ENCODE measurements around the gene TRIM67. TPM values are rescaled to one million over a fixed set of nuclear protein-coding genes. Genes with fewer than 3 reads are reported as not detected.

The TRIM67 gene
- polyA plus RNA-seq, 2 of the 4 experiments (the other 2 are of a cell fraction), result 0.23 to 0.35 TPM

- no peak overlapping the region for H3K27ac ChIP-seq
- peaks cover 79% of the 10 kb centered on the region for H3K9me3 ChIP-seq
- no peak for DNase-seq (ENCODE audit: low read depth in 1 of 2, low spot score in 1 of 2)
- ChIA-PET CTCF (interaction anchor here (0.7 to 1.6 kb wide), 4 partner anchors 13 to 21 kb away, joined by 3 to 4 read pairs (median 3); no protein-coding TSS in a partner anchor), POLR2A (no interaction called here)
- 94% methylated on average over 4 of the region's 4 CpGs for WGBS (ENCODE audit: missing lambda C conversion rate)
- no peaks in the 10 kb centered on the region for H3K4me1 ChIP-seq
- no peak overlapping the region for H3K4me3 ChIP-seq
- H3K4me2 ChIP-seq, result no peak overlapping the region
- FAIRE-seq, result no peak
- no peak for ATAC-seq
- TF ChIP-seq CBX8 (IDR thresholded peaks at IDR 0.05) (no peak), RARB (CRISPR knock-in tag; IDR thresholded peaks at IDR 0.05) (no peak), HOXB13 (CRISPR knock-in tag; IDR thresholded peaks at IDR 0.05; ENCODE audit: low read depth) (no peak), JUN (IDR thresholded peaks at IDR 0.05) (no peak), HMGXB4 (CRISPR knock-in tag; IDR thresholded peaks at IDR 0.05; ENCODE audit: borderline replicate concordance) (no peak), CTCF (IDR thresholded peaks at IDR 0.05) (no peak), BHLHE40 (IDR thresholded peaks at IDR 0.05; ENCODE audit: low read depth, low read length) (no peak)
These were observed 98.5 kb downstream of the TRIM67 start for GRCh38 chr1:231260351-231260750.

DNA sequence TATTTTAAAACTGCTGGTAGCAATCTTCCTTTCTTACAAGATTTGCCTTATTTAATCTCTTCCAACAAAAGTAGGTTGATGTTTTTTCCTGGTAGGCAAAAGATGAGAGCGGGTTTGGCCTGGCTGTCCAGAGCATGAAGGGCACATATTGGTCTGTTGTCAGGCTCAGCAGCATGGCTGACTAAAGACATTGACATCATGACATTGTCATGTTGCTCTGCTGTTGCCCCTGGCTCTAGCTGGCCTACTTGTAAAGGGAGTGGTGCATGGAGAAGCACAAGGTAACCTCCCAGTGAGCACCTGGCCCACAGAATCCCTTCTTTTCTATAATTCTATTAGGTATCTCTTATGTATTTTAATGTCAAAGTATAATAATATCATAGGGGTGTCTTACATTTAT, 102.8 kb downstream of the TRIM67 start:
- ChIA-PET POLR2A (no interaction called here), CTCF (interaction anchor here (0.5 to 0.6 kb wide), 2 partner anchors 57 to 91 kb away, joined by 3 read pairs; no protein-coding TSS in a partner anchor)
- WGBS (ENCODE audit: missing lambda C conversion rate), result 91% methylated on average over 1 of the region's 1 CpG
- H3K4me2 ChIP-seq, result no peak overlapping the region
- no peaks in the 10 kb centered on the region for H3K4me1 ChIP-seq
- no peak overlapping the region for H3K4me3 ChIP-seq
- H3K9me3 ChIP-seq, result peaks cover 40% of the 10 kb centered on the region
- DNase-seq (ENCODE audit: low read depth in 1 of 2, low spot score in 1 of 2) (no peak), FAIRE-seq (no peak), ATAC-seq (no peak)
- TF ChIP-seq FOSB (CRISPR knock-in tag; IDR thresholded peaks at IDR 0.05), result no peak
- no peak overlapping the region for H3K27ac ChIP-seq

DNA sequence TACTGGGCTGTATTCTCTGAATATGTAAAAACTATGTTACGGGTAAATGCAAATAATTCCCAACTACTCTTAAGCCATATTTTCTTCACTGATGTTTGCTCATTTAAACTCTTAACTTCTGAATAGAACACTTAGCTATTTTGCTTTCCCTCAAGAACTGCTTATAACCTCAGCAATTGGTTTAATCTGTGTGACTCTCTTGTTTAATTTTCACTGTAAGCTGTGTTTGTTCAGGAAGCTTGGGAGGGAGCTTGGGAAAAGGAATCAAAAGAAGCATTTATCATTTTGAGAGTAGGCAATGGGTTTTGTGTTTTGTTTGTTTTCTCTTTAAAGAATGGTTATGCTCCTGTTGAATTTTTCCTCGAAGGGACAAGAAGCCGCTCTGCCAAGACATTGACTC, 103.5 kb downstream of the TRIM67 start:
- ChIA-PET CTCF (interaction anchor here (0.5 to 0.6 kb wide), 2 partner anchors 56 to 92 kb away, joined by 3 read pairs; no protein-coding TSS in a partner anchor), POLR2A (no interaction called here)
- no peak overlapping the region for H3K27ac ChIP-seq
- TF ChIP-seq JUNB (IDR thresholded peaks at IDR 0.05) (no peak), JUN (IDR thresholded peaks at IDR 0.05) (no peak)
- DNase-seq (ENCODE audit: low read depth in 1 of 2, low spot score in 1 of 2) (no peak), ATAC-seq (no peak), FAIRE-seq (no peak)
- 96% methylated on average over 3 of the region's 3 CpGs for WGBS (ENCODE audit: missing lambda C conversion rate)
- H3K9me3 ChIP-seq, result peaks cover 32% of the 10 kb centered on the region
- no peak overlapping the region for H3K4me3 ChIP-seq
- H3K4me1 ChIP-seq, result no peaks in the 10 kb centered on the region
- H3K4me2 ChIP-seq, result no peak overlapping the region

DNA sequence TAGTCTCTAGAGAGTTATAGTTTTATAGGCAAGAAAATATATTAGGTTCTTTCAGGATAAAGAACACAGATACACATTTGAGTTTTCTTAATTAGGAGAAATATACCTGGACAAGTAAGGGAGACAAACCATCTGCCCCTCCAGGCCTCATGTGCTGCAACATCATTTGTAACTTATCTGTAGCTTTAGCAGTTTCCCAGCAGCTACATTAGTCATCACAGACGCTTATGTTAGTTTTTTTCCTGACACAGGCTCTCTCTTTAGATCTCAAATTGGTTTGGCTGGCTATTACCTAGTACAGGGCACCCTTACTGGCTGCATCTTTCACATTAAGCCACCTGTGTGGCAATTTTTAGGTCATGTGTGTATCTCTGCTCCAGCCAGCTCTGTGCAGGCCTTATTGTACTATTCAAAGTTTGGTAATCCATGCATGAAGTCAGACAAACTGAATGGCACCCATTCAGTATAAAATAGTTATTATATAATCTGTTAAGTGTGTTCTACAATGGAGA, 105.0 kb downstream of the TRIM67 start:
- Histone ChIP-seq H3K4me1 (no peaks in the 10 kb centered on the region), H3K4me3 (no peak overlapping the region), H3K27ac (no peak overlapping the region), H3K9me3 (peaks cover 18% of the 10 kb centered on the region; the same call in 1 of the 3 replicates), H3K4me2 (no peak overlapping the region)
- POLR2A ChIA-PET, result interaction anchor here (0.6 kb wide), 1 partner anchor 759 kb away, joined by 3 read pairs; no protein-coding TSS in a partner anchor
- no peak for DNase-seq (ENCODE audit: low read depth in 1 of 2, low spot score in 1 of 2)
- WGBS (ENCODE audit: missing lambda C conversion rate), result 0% methylated on average over 1 of the region's 1 CpG
- FAIRE-seq, result no peak
- no peak for ATAC-seq
- CTCF ChIA-PET, result interaction anchor here (0.6 kb wide), 1 partner anchor 242 kb away, joined by 5 read pairs; no protein-coding TSS in a partner anchor
- no peak for TF ChIP-seq CBX8 (IDR thresholded peaks at IDR 0.05)
- TF ChIP-seq FOXS1 (CRISPR knock-in tag; IDR thresholded peaks at IDR 0.05), result no peak
- TF ChIP-seq, protein P1, sequence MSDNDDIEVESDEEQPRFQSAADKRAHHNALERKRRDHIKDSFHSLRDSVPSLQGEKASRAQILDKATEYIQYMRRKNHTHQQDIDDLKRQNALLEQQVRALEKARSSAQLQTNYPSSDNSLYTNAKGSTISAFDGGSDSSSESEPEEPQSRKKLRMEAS (IDR thresholded peaks at IDR 0.05), result no peak
- TF ChIP-seq KDM5A (IDR thresholded peaks at IDR 0.05), result no peak
- no peak for TF ChIP-seq BCL3 (IDR thresholded peaks at IDR 0.05)
- TF ChIP-seq FOSL2 (IDR thresholded peaks at IDR 0.05), result no peak
- no peak for TF ChIP-seq FOSL2 (CRISPR knock-in tag; IDR thresholded peaks at IDR 0.05)
- TF ChIP-seq ZFP36 (IDR thresholded peaks at IDR 0.05; ENCODE audit: borderline replicate concordance, partially characterized antibody), result no peak
- no peak for TF ChIP-seq HOXB13 (CRISPR knock-in tag; IDR thresholded peaks at IDR 0.05; ENCODE audit: low read depth)
- TF ChIP-seq NFE2L2 (conservative IDR thresholded peaks at IDR 0.05; ENCODE audit: low read length), result no peak
- no peak for TF ChIP-seq RCOR1 (IDR thresholded peaks at IDR 0.05; ENCODE audit: low read depth, low read length)
- TF ChIP-seq, protein P2, sequence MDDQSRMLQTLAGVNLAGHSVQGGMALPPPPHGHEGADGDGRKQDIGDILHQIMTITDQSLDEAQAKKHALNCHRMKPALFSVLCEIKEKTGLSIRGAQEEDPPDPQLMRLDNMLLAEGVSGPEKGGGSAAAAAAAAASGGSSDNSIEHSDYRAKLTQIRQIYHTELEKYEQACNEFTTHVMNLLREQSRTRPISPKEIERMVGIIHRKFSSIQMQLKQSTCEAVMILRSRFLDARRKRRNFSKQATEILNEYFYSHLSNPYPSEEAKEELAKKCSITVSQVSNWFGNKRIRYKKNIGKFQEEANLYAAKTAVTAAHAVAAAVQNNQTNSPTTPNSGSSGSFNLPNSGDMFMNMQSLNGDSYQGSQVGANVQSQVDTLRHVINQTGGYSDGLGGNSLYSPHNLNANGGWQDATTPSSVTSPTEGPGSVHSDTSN (IDR thresholded peaks at IDR 0.05), result no peak
- TF ChIP-seq FOSB (CRISPR knock-in tag; IDR thresholded peaks at IDR 0.05), result no peak
- no peak for TF ChIP-seq SREBF2 (IDR thresholded peaks at IDR 0.05)
- TF ChIP-seq HMGXB4 (CRISPR knock-in tag; IDR thresholded peaks at IDR 0.05; ENCODE audit: borderline replicate concordance), result no peak
- TF ChIP-seq CEBPB (IDR thresholded peaks at IDR 0.05), result no peak
- TF ChIP-seq MAZ (IDR thresholded peaks at IDR 0.05; ENCODE audit: borderline replicate concordance, low read depth, low read length), result no peak
- no peak for TF ChIP-seq EHMT2 (IDR thresholded peaks at IDR 0.05; ENCODE audit: low read depth)

Data from A549 (cell line).